H1 (cell line): ENCODE results near the gene CMIP. TPM values are rescaled to one million over a fixed set of nuclear protein-coding genes. Genes with fewer than 3 reads are reported as not detected.

Source experiments
- CTCF ChIA-PET: fragments of 300-600 bp; sonication (Branson Sonifier 250); formaldehyde crosslinking; loops from one replicate; lab custom pipeline; 2021; ENCODE audit not compliant: partially characterized antibody; lab: Charles Lee
- POLR2A ChIA-PET: fragments of 300-600 bp; sonication (Branson Sonifier 250); formaldehyde crosslinking; loops from one replicate; lab custom pipeline; 2021; ENCODE audit warnings: inconsistent platforms; ENCODE audit not compliant: partially characterized antibody; lab: Charles Lee
- DNase-seq, 2 experiments: peaks; one replicate each; pipeline versions ENCODE4 v3.0.0 to v3.0.0-alpha.2; 2010 to 2022; ENCODE audit warnings: low spot score in 2 of 2, low read depth in 1 of 2, mixed read lengths in 1 of 2
- FAIRE-seq: peaks from 2 replicates; lab custom pipeline; 2011; peaks lifted over from hg19 to GRCh38; lab: Jason Lieb, UNC
- H2AFZ ChIP-seq: 2 replicates; pipeline ENCODE4 v1.8.1; 2012; ENCODE audit warnings: low read length, inconsistent platforms
- H2AK5ac ChIP-seq: 2 replicates; pipeline ENCODE4 v1.6.1; 2013; ENCODE audit warnings: low read depth, low read length
- H2BK120ac ChIP-seq: replicated peaks from 2 replicates; pipeline ENCODE3; 2013; ENCODE audit warnings: low read depth, low read length, inconsistent platforms
- H2BK12ac ChIP-seq: 2 replicates; pipeline ENCODE4 v1.6.1; 2013; ENCODE audit warnings: low read depth, low read length
- H2BK15ac ChIP-seq: 2 replicates; pipeline ENCODE4 v1.6.1; 2013; ENCODE audit warnings: low read length
- H2BK20ac ChIP-seq: 2 replicates; pipeline ENCODE4 v1.6.1; 2013; ENCODE audit warnings: low read length
- H2BK5ac ChIP-seq: 2 replicates; pipeline ENCODE4 v1.6.1; 2013; ENCODE audit warnings: low read depth, low read length
- H3K14ac ChIP-seq: 2 replicates; pipeline ENCODE4 v1.6.1; 2013; ENCODE audit warnings: inconsistent platforms; ENCODE audit not compliant: insufficient read length
- H3K18ac ChIP-seq: 2 replicates; pipeline ENCODE4 v1.6.1; 2013; ENCODE audit warnings: low read length; ENCODE audit errors: extremely low read depth
- H3K23ac ChIP-seq: 2 replicates; pipeline ENCODE4 v1.6.1; 2013; ENCODE audit warnings: inconsistent platforms; ENCODE audit not compliant: insufficient read length
- H3K23me2 ChIP-seq: 2 replicates; pipeline ENCODE4 v1.6.1; 2013; ENCODE audit warnings: low read depth, low read length
- H3K27ac ChIP-seq: 2 replicates; pipeline ENCODE4 v1.6.1; 2011; ENCODE audit warnings: low read depth, low read length, inconsistent platforms
- H3K27me3 ChIP-seq, 4 experiments: replicated peaks in 1 of 4; 1 replicate in 1 of 4; 2 replicates in 3 of 4; pipeline versions ENCODE4 v1.6.1 to v1.8.1; 2011 to 2013; ENCODE audit warnings: low read length in 3 of 4, mild to moderate bottlenecking in 3 of 4, inconsistent platforms in 2 of 4, mixed read lengths in 2 of 4, moderate library complexity in 1 of 4; ENCODE audit not compliant: control insufficient read depth in 3 of 4, insufficient read depth in 3 of 4; ENCODE audit errors: extremely low read depth in 1 of 4
- H3K36me3 ChIP-seq, 4 experiments: 2 replicates each; pipeline versions ENCODE4 v1.6.1 to v1.8.1; 2011 to 2013; ENCODE audit warnings: mild to moderate bottlenecking in 4 of 4, low read length in 3 of 4, moderate library complexity in 2 of 4, control low read depth in 1 of 4, inconsistent platforms in 1 of 4; ENCODE audit not compliant: insufficient read depth in 4 of 4, control insufficient read depth in 2 of 4
- H3K4ac ChIP-seq: replicated peaks from 2 replicates; pipeline ENCODE3; 2013; ENCODE audit warnings: low read length, low read depth, mixed read lengths, inconsistent platforms; ENCODE audit not compliant: insufficient read length
- H3K4me1 ChIP-seq, 4 experiments: replicated peaks in 1 of 4; 1 replicate in 1 of 4; 2 replicates in 3 of 4; pipeline versions ENCODE4 v1.6.1 to v1.8.1; 2011 to 2013; ENCODE audit warnings: low read length in 3 of 4, inconsistent platforms in 2 of 4, mixed read lengths in 1 of 4; ENCODE audit not compliant: insufficient read depth in 4 of 4, control insufficient read depth in 3 of 4
- H3K4me2 ChIP-seq, 2 experiments: 2 replicates each; pipeline versions ENCODE4 v1.6.1 to v1.8.1; 2011 to 2013; ENCODE audit warnings: low read depth in 2 of 2, low read length in 2 of 2, control low read depth in 1 of 2, inconsistent platforms in 1 of 2, mild to moderate bottlenecking in 1 of 2; ENCODE audit not compliant: insufficient read depth in 1 of 2
- H3K4me3 ChIP-seq, 4 experiments: fragments of 200-600, 300-600 bp in 1 of 4; sonication (generic), shearing (Covaris generic), sonication (Bioruptor Twin) in 1 of 4; 2 replicates each; pipeline versions ENCODE4 v1.5.1 to v1.8.1; 2011 to 2016; ENCODE audit warnings: low read length in 4 of 4, low read depth in 3 of 4, control low read depth in 2 of 4, inconsistent platforms in 2 of 4, mild to moderate bottlenecking in 2 of 4, mixed read lengths in 1 of 4, moderate library complexity in 1 of 4; ENCODE audit not compliant: insufficient read depth in 2 of 4; ENCODE audit errors: extremely low read depth in 1 of 4
- H3K56ac ChIP-seq: replicated peaks from 2 replicates; pipeline ENCODE3; 2013; ENCODE audit warnings: low read depth, mild to moderate bottlenecking, mixed read lengths, low read length, inconsistent platforms; ENCODE audit not compliant: insufficient read length
- H3K79me1 ChIP-seq: 2 replicates; pipeline ENCODE4 v1.6.1; 2013; ENCODE audit warnings: low read depth, low read length, control low read depth
- H3K79me2 ChIP-seq, 2 experiments: 2 replicates each; pipeline versions ENCODE4 v1.6.1 to v1.8.1; 2012 to 2013; ENCODE audit warnings: low read length in 2 of 2, mild to moderate bottlenecking in 2 of 2, inconsistent platforms in 1 of 2; ENCODE audit not compliant: insufficient read depth in 2 of 2, control insufficient read depth in 1 of 2
- H3K9ac ChIP-seq, 4 experiments: replicated peaks in 1 of 4; 1 replicate in 1 of 4; 2 replicates in 3 of 4; pipeline versions ENCODE4 v1.6.1 to v1.8.1; 2011 to 2013; ENCODE audit warnings: low read depth in 3 of 4, low read length in 3 of 4, control low read depth in 2 of 4, mild to moderate bottlenecking in 2 of 4, moderate library complexity in 2 of 4, inconsistent platforms in 1 of 4; ENCODE audit errors: extremely low read depth in 1 of 4
- H3K9me3 ChIP-seq, 2 experiments: 2 replicates each; pipeline versions ENCODE4 v1.6.1 to v1.8.1; 2012 to 2013; ENCODE audit warnings: mild to moderate bottlenecking in 2 of 2, moderate library complexity in 2 of 2, control low read depth in 1 of 2, inconsistent platforms in 1 of 2, low read depth in 1 of 2, low read length in 1 of 2, mixed read lengths in 1 of 2; ENCODE audit not compliant: insufficient read depth in 2 of 2
- H4K20me1 ChIP-seq, 2 experiments: replicated peaks in 1 of 2; 2 replicates each; pipeline versions ENCODE3 to v1.8.1; 2011 to 2013; ENCODE audit warnings: inconsistent platforms in 2 of 2, low read length in 2 of 2, mild to moderate bottlenecking in 1 of 2; ENCODE audit not compliant: insufficient read depth in 2 of 2, control insufficient read depth in 1 of 2
- H4K5ac ChIP-seq: 2 replicates; pipeline ENCODE4 v1.6.1; 2013; ENCODE audit warnings: low read length, low read depth, mixed read lengths, inconsistent platforms; ENCODE audit not compliant: insufficient read length
- H4K8ac ChIP-seq: 2 replicates; pipeline ENCODE4 v1.8.0; 2013; ENCODE audit warnings: mild to moderate bottlenecking, moderate library complexity, low read length, inconsistent platforms; ENCODE audit not compliant: insufficient read depth; ENCODE audit errors: extremely low read depth
- H4K91ac ChIP-seq: replicated peaks from 2 replicates; pipeline ENCODE3; 2013; ENCODE audit warnings: low read length, mixed read lengths, inconsistent platforms; ENCODE audit not compliant: insufficient read length
- ATF3 ChIP-seq: IDR thresholded peaks from 2 replicates; pipeline ENCODE4 v1.6.1; 2011; ENCODE audit warnings: low read depth, mild to moderate bottlenecking, low read length; ENCODE audit not compliant: insufficient read depth
- KDM1A ChIP-seq: fragments of 200-600, 300-600 bp; sonication (generic); IDR thresholded peaks from 2 replicates; pipeline ENCODE4 v1.7.1; 2016; ENCODE audit warnings: mild to moderate bottlenecking, low read length, borderline replicate concordance
- MAFK ChIP-seq: IDR thresholded peaks from 2 replicates; pipeline ENCODE4 v1.6.1; 2012; ENCODE audit warnings: low read depth, mild to moderate bottlenecking, improper control_type of control experiment, low read length
- SP1 ChIP-seq: IDR thresholded peaks from 2 replicates; pipeline ENCODE4 v1.6.1; 2011; ENCODE audit warnings: low read depth, low read length
- SP2 ChIP-seq: IDR thresholded peaks from 2 replicates; pipeline ENCODE4 v1.6.1; 2012; ENCODE audit warnings: mild to moderate bottlenecking, low read length, inconsistent platforms
- YY1 ChIP-seq: IDR thresholded peaks from 2 replicates; pipeline ENCODE4 v1.6.1; 2011; ENCODE audit warnings: low read depth, mild to moderate bottlenecking, low read length
- WGBS, 2 experiments: shearing (Covaris generic) in 1 of 2; methylation state at CpG; one replicate each; pipeline versions ENCODE4 v1.1.6 to v1.1.7; 2013 to 2015; ENCODE audit warnings: low lambda C conversion rate in 2 of 2, mixed read lengths in 2 of 2, inconsistent platforms in 1 of 2, low coverage in 1 of 2, missing lambda C conversion rate in 1 of 2; ENCODE audit not compliant: insufficient replicate concordance in 2 of 2, insufficient coverage in 1 of 2, insufficient read length in 1 of 2; ENCODE audit errors: extremely low coverage in 1 of 2, missing lambda C conversion rate in 1 of 2; 5-methylcytosine and 5-hydroxymethylcytosine counted together
- polyA plus RNA-seq, 7 experiments: library from polyadenylated mRNA; depleted of rRNA in 3 of 7; stranded (reverse) in 5 of 7; unstranded in 2 of 7; fragments of >200 nt in 5 of 7; fragments of 200-250 nt in 2 of 7; gene quantifications; 1 replicate in 5 of 7; 2 replicates in 1 of 7; 4 replicates in 1 of 7; pipeline versions ENCODE4 v1.2.1 to v1.2.3, GENCODE V29; 2011 to 2013; ENCODE audit warnings: missing spikeins in 2 of 7, mixed read lengths in 2 of 7
- total RNA-seq: library from RNA; stranded (reverse); fragmentation: NEBNext Ultra II Directional; extraction: Animal tissue kit (Norgen Biotek cat#: 25700); gene quantifications from 2 replicates; pipeline ENCODE4 v1.2.1, GENCODE V29; 2021

The CMIP gene
- total and polyA plus RNA-seq, 2 of the 8 experiments (the other 6 are each of a cell fraction or from before 2014, with no cell fraction given): 7.9 to 53.2 TPM

- no peak overlapping the region for H2BK12ac ChIP-seq
- H3K18ac ChIP-seq: no peak overlapping the region
- no peak overlapping the region for H2BK15ac ChIP-seq
- H2BK20ac ChIP-seq: no peak overlapping the region
- H2BK5ac ChIP-seq: no peak overlapping the region
- H3K9ac ChIP-seq: no peak overlapping the region
- no peak overlapping the region for H2AFZ ChIP-seq
- no peak overlapping the region for H3K14ac ChIP-seq
- no peaks in the 10 kb centered on the region for H3K23me2 ChIP-seq
- no peak overlapping the region for H2AK5ac ChIP-seq
- H3K79me1 ChIP-seq: peaks cover 33% of the 10 kb centered on the region
- H3K4me1 ChIP-seq: peaks cover 4 to 14% (median 7%) of the 10 kb centered on the region in 4 experiments
- H3K36me3 ChIP-seq: no peaks in the 10 kb centered on the region
- DNase-seq (no peak), FAIRE-seq (no peak)
- H4K8ac ChIP-seq: peak overlapping the region; percentile 25
- no peak overlapping the region for H3K4me2 ChIP-seq
- H4K5ac ChIP-seq: no peak overlapping the region
- H4K20me1 ChIP-seq: peaks cover 37 to 43% of the 10 kb centered on the region in 2 experiments
- no peak overlapping the region for H3K27ac ChIP-seq
- peaks cover 4 to 96% of the 10 kb centered on the region in 2 experiments; a peak in 3 of 4 replicates for H3K79me2 ChIP-seq
- H3K4ac ChIP-seq: no peak overlapping the region
- H3K27me3 ChIP-seq: no peaks in the 10 kb centered on the region
- no peak for TF ChIP-seq YY1
- no peak for TF ChIP-seq MAFK
- TF ChIP-seq KDM1A: peak; percentile 92
- no peak for TF ChIP-seq SP1
- no peak for TF ChIP-seq ATF3
- no peak for TF ChIP-seq SP2
- ChIA-PET CTCF (interaction anchor here (0.6 to 2.9 kb wide), 13 partner anchors 10 to 238 kb away, joined by 3 to 18 read pairs (median 3); no protein-coding TSS in a partner anchor), POLR2A (interaction anchor here (0.9 to 1.3 kb wide), 2 partner anchors 32 to 42 kb away, joined by 3 read pairs; no protein-coding TSS in a partner anchor)
- H4K91ac ChIP-seq: no peak overlapping the region
- no peak overlapping the region for H3K4me3 ChIP-seq
- H3K56ac ChIP-seq: no peak overlapping the region
- 94% methylated on average over 21 of the region's 21 CpGs; no CpG with 5 or more reads in 1 of the 2 experiments for WGBS, 2 experiments
- H3K23ac ChIP-seq: no peak overlapping the region
- no peak overlapping the region for H2BK120ac ChIP-seq
- H3K9me3 ChIP-seq: no peaks in the 10 kb centered on the region
Measured at GRCh38 chr16:81485824-81486539, 41.4 kb downstream of the CMIP start.
